HepG2 (cell line): ENCODE measurements around the gene BST1. TPM values are rescaled to one million over a fixed set of nuclear protein-coding genes. Genes with fewer than 3 reads are reported as not detected.

Experiments
- CHCHD3 ChIP-seq: sonication (generic); formaldehyde crosslinking; IDR thresholded peaks from 2 replicates; pipeline ENCODE4 v1.8.0; 2022; ENCODE audit warnings: mild to moderate bottlenecking, missing genetic modification reagents, moderate library complexity
- DPF2 ChIP-seq: sonication (generic); formaldehyde crosslinking; IDR thresholded peaks from 2 replicates; pipeline ENCODE4 v1.4.0; 2020; ENCODE audit warnings: mild to moderate bottlenecking, low read depth, missing genetic modification reagents, borderline replicate concordance
- NFKB2 ChIP-seq: sonication (generic); formaldehyde crosslinking; IDR thresholded peaks from 2 replicates; pipeline ENCODE4 v1.4.0; 2020; ENCODE audit warnings: missing genetic modification reagents, borderline replicate concordance
- NR2F6 ChIP-seq, 2 experiments: IDR thresholded peaks; 2 replicates each; pipeline ENCODE4 v1.6.1; 2016; ENCODE audit warnings: antibody characterized with exemption in 1 of 2, mild to moderate bottlenecking in 1 of 2
- TARDBP ChIP-seq: sonication (generic); formaldehyde crosslinking; IDR thresholded peaks from 2 replicates; pipeline ENCODE4 v1.8.0; 2022; ENCODE audit warnings: mild to moderate bottlenecking, missing genetic modification reagents
- ZNF207 ChIP-seq: fragments of 450-650 bp; IDR thresholded peaks from 2 replicates; pipeline ENCODE4 v1.6.1; 2016; ENCODE audit warnings: antibody characterized with exemption, borderline replicate concordance
- ZNF224 ChIP-seq: sonication (generic); formaldehyde crosslinking; IDR thresholded peaks from 2 replicates; pipeline ENCODE4 v1.5.0; 2020; ENCODE audit warnings: mild to moderate bottlenecking, missing genetic modification reagents
- ZNF564 ChIP-seq: sonication (generic); formaldehyde crosslinking; IDR thresholded peaks from 2 replicates; pipeline ENCODE4 v1.8.1; 2023; ENCODE audit warnings: mild to moderate bottlenecking, missing genetic modification reagents
- ZNF841 ChIP-seq: sonication (generic); formaldehyde crosslinking; IDR thresholded peaks from 2 replicates; pipeline ENCODE4 v1.8.1; 2023; ENCODE audit warnings: missing genetic modification reagents, borderline replicate concordance
- polyA plus RNA-seq, 8 experiments: library from polyadenylated mRNA; depleted of rRNA in 3 of 8; stranded (reverse) in 7 of 8; unstranded in 1 of 8; fragments of >200 nt; fragmentation: Illumina TruSeq in 4 of 8; extraction: Trizol in 4 of 8; gene quantifications; 2 replicates each; pipeline versions ENCODE4 v1.2.1 to v1.2.3, GENCODE V29; 2011 to 2016; ENCODE audit warnings: low read depth in 4 of 8, missing spikeins in 1 of 8, mixed read lengths in 1 of 8; ENCODE audit not compliant: insufficient read depth in 1 of 8
- total RNA-seq, 5 experiments: library from RNA; depleted of rRNA; stranded (reverse); fragments of >200 nt; fragmentation: Illumina TruSeq; extraction: Trizol; gene quantifications; 2 replicates each; pipeline ENCODE4 v1.2.3, GENCODE V29; 2016; ENCODE audit warnings: low read depth in 1 of 5
- TF ChIP-seq, protein P1 (sequence below): sonication (generic); formaldehyde crosslinking; IDR thresholded peaks from 2 replicates; pipeline ENCODE4 v1.4.0; 2020; ENCODE audit warnings: mild to moderate bottlenecking, missing genetic modification reagents, borderline replicate concordance
- TF ChIP-seq, protein P2 (sequence below): sonication (generic); formaldehyde crosslinking; IDR thresholded peaks from 2 replicates; pipeline ENCODE4 v1.4.0; 2020; ENCODE audit warnings: missing genetic modification reagents
- TF ChIP-seq, protein P3 (sequence below): sonication (generic); formaldehyde crosslinking; IDR thresholded peaks from 2 replicates; pipeline ENCODE4; 2020; ENCODE audit warnings: missing genetic modification reagents, mild to moderate bottlenecking, borderline replicate concordance

The BST1 gene
- total and polyA plus RNA-seq, 2 of the 13 experiments (the other 11 are each of a cell fraction or from before 2014, with no cell fraction given): 0.09 to 0.49 TPM

DNA sequence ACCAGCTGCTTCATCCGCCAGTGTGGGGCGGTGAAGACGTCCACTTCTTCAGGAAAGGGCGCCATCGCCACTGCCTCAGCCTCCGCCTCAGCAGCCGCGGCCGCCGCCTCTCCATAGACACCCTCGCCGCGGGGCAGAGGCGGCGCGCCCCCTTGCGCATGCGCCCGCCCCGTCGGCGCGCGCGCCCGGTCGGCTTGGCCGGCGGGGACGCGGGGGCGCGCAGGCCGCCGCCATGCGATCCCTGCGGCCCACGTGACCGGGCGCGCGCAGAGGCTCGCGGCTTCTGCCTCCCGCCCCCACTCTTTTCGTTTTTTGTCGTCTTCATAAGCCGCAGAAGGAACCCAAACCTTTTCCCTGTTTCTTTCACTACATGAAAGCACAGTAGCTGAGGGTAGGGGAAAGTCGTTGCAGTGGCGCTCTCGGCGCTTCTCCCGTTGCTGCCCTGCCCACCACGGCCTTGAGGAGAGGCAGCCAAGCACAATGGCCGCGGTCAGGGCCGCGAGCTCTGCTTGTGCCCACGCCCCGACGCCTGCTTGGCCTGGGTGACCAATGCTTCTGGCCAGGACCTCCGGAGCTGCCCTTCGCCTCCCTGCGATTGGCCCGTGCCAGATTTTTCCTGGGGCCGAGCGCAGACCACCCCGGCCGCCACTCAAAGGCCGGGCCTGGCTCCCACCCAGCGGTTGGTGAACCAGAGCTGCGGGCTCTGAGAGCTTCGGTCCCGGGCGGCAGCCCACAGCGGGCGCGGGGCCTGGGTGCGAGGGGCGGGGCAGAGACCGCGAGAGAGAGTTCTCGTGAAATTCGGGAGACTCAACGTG lies 47.4 kb upstream of the BST1 start, which contains the start of gene FBXL5 (continued):
- TF ChIP-seq, protein P1, sequence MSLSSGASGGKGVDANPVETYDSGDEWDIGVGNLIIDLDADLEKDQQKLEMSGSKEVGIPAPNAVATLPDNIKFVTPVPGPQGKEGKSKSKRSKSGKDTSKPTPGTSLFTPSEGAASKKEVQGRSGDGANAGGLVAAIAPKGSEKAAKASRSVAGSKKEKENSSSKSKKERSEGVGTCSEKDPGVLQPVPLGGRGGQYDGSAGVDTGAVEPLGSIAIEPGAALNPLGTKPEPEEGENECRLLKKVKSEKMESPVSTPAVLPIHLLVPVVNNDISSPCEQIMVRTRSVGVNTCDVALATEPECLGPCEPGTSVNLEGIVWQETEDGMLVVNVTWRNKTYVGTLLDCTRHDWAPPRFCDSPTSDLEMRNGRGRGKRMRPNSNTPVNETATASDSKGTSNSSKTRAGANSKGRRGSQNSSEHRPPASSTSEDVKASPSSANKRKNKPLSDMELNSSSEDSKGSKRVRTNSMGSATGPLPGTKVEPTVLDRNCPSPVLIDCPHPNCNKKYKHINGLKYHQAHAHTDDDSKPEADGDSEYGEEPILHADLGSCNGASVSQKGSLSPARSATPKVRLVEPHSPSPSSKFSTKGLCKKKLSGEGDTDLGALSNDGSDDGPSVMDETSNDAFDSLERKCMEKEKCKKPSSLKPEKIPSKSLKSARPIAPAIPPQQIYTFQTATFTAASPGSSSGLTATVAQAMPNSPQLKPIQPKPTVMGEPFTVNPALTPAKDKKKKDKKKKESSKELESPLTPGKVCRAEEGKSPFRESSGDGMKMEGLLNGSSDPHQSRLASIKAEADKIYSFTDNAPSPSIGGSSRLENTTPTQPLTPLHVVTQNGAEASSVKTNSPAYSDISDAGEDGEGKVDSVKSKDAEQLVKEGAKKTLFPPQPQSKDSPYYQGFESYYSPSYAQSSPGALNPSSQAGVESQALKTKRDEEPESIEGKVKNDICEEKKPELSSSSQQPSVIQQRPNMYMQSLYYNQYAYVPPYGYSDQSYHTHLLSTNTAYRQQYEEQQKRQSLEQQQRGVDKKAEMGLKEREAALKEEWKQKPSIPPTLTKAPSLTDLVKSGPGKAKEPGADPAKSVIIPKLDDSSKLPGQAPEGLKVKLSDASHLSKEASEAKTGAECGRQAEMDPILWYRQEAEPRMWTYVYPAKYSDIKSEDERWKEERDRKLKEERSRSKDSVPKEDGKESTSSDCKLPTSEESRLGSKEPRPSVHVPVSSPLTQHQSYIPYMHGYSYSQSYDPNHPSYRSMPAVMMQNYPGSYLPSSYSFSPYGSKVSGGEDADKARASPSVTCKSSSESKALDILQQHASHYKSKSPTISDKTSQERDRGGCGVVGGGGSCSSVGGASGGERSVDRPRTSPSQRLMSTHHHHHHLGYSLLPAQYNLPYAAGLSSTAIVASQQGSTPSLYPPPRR (CRISPR knock-in tag): no peak
- TF ChIP-seq, protein P2, sequence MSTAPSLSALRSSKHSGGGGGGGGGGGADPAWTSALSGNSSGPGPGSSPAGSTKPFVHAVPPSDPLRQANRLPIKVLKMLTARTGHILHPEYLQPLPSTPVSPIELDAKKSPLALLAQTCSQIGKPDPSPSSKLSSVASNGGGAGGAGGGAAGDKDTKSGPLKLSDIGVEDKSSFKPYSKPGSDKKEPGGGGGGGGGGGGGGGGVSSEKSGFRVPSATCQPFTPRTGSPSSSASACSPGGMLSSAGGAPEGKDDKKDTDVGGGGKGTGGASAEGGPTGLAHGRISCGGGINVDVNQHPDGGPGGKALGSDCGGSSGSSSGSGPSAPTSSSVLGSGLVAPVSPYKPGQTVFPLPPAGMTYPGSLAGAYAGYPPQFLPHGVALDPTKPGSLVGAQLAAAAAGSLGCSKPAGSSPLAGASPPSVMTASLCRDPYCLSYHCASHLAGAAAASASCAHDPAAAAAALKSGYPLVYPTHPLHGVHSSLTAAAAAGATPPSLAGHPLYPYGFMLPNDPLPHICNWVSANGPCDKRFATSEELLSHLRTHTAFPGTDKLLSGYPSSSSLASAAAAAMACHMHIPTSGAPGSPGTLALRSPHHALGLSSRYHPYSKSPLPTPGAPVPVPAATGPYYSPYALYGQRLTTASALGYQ (CRISPR knock-in tag): 0 out of 2 replicates have a peak, but pooled peaks have one; percentile 50
- TF ChIP-seq TARDBP (CRISPR knock-in tag): no peak
- TF ChIP-seq ZNF207: no peak
- no peak for TF ChIP-seq ZNF224 (CRISPR knock-in tag)
- no peak for TF ChIP-seq NR2F6 (IDR thresholded peaks at IDR 0.05)
- TF ChIP-seq NR2F6 (CRISPR knock-in tag; IDR thresholded peaks at IDR 0.05): no peak
- no peak for TF ChIP-seq DPF2
- TF ChIP-seq NFKB2 (CRISPR knock-in tag): peak; percentile 34; the same call in 1 of the 2 replicates
- TF ChIP-seq CHCHD3 (CRISPR knock-in tag): no peak
- TF ChIP-seq ZNF841 (CRISPR knock-in tag): no peak
- TF ChIP-seq, protein P3, sequence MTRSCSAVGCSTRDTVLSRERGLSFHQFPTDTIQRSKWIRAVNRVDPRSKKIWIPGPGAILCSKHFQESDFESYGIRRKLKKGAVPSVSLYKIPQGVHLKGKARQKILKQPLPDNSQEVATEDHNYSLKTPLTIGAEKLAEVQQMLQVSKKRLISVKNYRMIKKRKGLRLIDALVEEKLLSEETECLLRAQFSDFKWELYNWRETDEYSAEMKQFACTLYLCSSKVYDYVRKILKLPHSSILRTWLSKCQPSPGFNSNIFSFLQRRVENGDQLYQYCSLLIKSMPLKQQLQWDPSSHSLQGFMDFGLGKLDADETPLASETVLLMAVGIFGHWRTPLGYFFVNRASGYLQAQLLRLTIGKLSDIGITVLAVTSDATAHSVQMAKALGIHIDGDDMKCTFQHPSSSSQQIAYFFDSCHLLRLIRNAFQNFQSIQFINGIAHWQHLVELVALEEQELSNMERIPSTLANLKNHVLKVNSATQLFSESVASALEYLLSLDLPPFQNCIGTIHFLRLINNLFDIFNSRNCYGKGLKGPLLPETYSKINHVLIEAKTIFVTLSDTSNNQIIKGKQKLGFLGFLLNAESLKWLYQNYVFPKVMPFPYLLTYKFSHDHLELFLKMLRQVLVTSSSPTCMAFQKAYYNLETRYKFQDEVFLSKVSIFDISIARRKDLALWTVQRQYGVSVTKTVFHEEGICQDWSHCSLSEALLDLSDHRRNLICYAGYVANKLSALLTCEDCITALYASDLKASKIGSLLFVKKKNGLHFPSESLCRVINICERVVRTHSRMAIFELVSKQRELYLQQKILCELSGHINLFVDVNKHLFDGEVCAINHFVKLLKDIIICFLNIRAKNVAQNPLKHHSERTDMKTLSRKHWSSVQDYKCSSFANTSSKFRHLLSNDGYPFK (CRISPR knock-in tag): peak; percentile 62; the same call in 1 of the 2 replicates
- TF ChIP-seq ZNF564 (CRISPR knock-in tag): no peak
